IMR-90 (cell line): ENCODE data around the gene CD82. TPM values are rescaled to one million over a fixed set of nuclear protein-coding genes. Genes with fewer than 3 reads are reported as not detected.
A peak's percentile ranks its signal among the peaks of the same experiment; 100 is the strongest.

Experiments used
- ATAC-seq: fragments of 200-7000 bp; cut with Tn5 transposase; 2 replicates; pipeline ENCODE4 v1.9.1; 2020; ENCODE audit warnings: low read depth, mild to moderate bottlenecking, moderate library complexity
- BruUV-seq: library from RNA; stranded (reverse); fragments of 400-500 nt; replicated peaks from 2 replicates; lab custom pipeline; 2021; lab: Mats Ljungman, UMichigan
- CTCF ChIA-PET: fragments of 300-600 bp; formaldehyde crosslinking; extraction: SDS; loops from one replicate; lab custom pipeline; 2021; ENCODE audit warnings: antibody characterized with exemption; lab: Yijun Ruan, JAX
- POLR2A ChIA-PET: fragments of 300-600 bp; sonication (Branson Sonifier 250); formaldehyde crosslinking; loops from one replicate; lab custom pipeline; 2022; ENCODE audit warnings: antibody characterized with exemption; ENCODE audit not compliant: unreplicated experiment; lab: Charles Lee
- DNase-seq: peaks from one replicate; pipeline ENCODE4 v3.0.0; 2013
- H2AFZ ChIP-seq: replicated peaks from 2 replicates; pipeline ENCODE3; 2013; ENCODE audit warnings: low read length, mild to moderate bottlenecking; ENCODE audit not compliant: poor library complexity
- H2AK5ac ChIP-seq: 2 replicates; pipeline ENCODE4 v1.6.1; 2013; ENCODE audit warnings: low read depth, low read length, inconsistent platforms
- H2AK9ac ChIP-seq: replicated peaks from 2 replicates; pipeline ENCODE3; 2013; ENCODE audit warnings: mild to moderate bottlenecking, low read depth, low read length, moderate library complexity; ENCODE audit not compliant: poor library complexity
- H2BK120ac ChIP-seq: 2 replicates; pipeline ENCODE4 v1.6.1; 2013; ENCODE audit warnings: low read depth, low read length, inconsistent platforms
- H2BK15ac ChIP-seq: 3 replicates; pipeline ENCODE4 v1.6.1; 2013; ENCODE audit warnings: low read depth, low read length, inconsistent platforms
- H2BK20ac ChIP-seq: 2 replicates; pipeline ENCODE4 v1.6.1; 2013; ENCODE audit warnings: low read depth, mild to moderate bottlenecking, inconsistent platforms, low read length, moderate library complexity
- H2BK5ac ChIP-seq: 2 replicates; pipeline ENCODE4 v1.6.1; 2013; ENCODE audit warnings: mild to moderate bottlenecking, low read depth, low read length, inconsistent platforms; ENCODE audit not compliant: poor library complexity, severe bottlenecking
- H3K14ac ChIP-seq: replicated peaks from 2 replicates; pipeline ENCODE4 v1.6.1; 2013; ENCODE audit warnings: low read depth, low read length, inconsistent platforms
- H3K18ac ChIP-seq: 2 replicates; pipeline ENCODE4 v1.6.1; 2013; ENCODE audit warnings: low read depth, low read length, control low read depth
- H3K23ac ChIP-seq: 2 replicates; pipeline ENCODE4 v1.6.1; 2013; ENCODE audit warnings: low read depth, low read length, inconsistent platforms
- H3K27ac ChIP-seq: 2 replicates; pipeline ENCODE4 v1.5.1; 2013; ENCODE audit warnings: mild to moderate bottlenecking, control low read depth, low read length; ENCODE audit not compliant: insufficient read depth
- H3K27me3 ChIP-seq: 2 replicates; pipeline ENCODE4 v1.6.1; 2013; ENCODE audit warnings: low read length; ENCODE audit not compliant: control insufficient read depth, insufficient read depth
- H3K36me3 ChIP-seq: 2 replicates; pipeline ENCODE4 v1.6.1; 2013; ENCODE audit warnings: low read length, mixed read lengths; ENCODE audit not compliant: control insufficient read depth, insufficient read depth
- H3K4ac ChIP-seq: 2 replicates; pipeline ENCODE4 v1.6.1; 2013; ENCODE audit warnings: low read depth, low read length, inconsistent platforms
- H3K4me1 ChIP-seq: 2 replicates; pipeline ENCODE4 v1.6.1; 2013; ENCODE audit warnings: low read length, mixed read lengths; ENCODE audit not compliant: control insufficient read depth, insufficient read depth
- H3K4me2 ChIP-seq: 2 replicates; pipeline ENCODE4 v1.6.1; 2013; ENCODE audit warnings: low read depth, mild to moderate bottlenecking, control low read depth, low read length, moderate library complexity
- H3K4me3 ChIP-seq: 2 replicates; pipeline ENCODE4 v1.5.1; 2013; ENCODE audit warnings: low read depth, mild to moderate bottlenecking, control low read depth, low read length, moderate library complexity; ENCODE audit not compliant: insufficient read depth
- H3K56ac ChIP-seq: 2 replicates; pipeline ENCODE4 v1.6.1; 2013; ENCODE audit warnings: low read length, inconsistent platforms; ENCODE audit not compliant: insufficient read depth; ENCODE audit errors: extremely low read depth
- H3K79me1 ChIP-seq, 2 experiments: 2 replicates each; pipeline ENCODE4 v1.6.1; 2013; ENCODE audit warnings: low read length in 2 of 2, inconsistent platforms in 1 of 2, low read depth in 1 of 2
- H3K9ac ChIP-seq: 2 replicates; pipeline ENCODE4 v1.6.1; 2013; ENCODE audit warnings: low read depth, low read length, control low read depth
- H3K9me1 ChIP-seq: 2 replicates; pipeline ENCODE4 v1.6.1; 2013; ENCODE audit warnings: low read length, inconsistent platforms; ENCODE audit not compliant: insufficient read depth
- H3K9me3 ChIP-seq: 2 replicates; pipeline ENCODE4 v1.6.1; 2013; ENCODE audit warnings: low read length; ENCODE audit not compliant: control insufficient read depth, insufficient read depth
- H4K20me1 ChIP-seq: 2 replicates; pipeline ENCODE4 v1.6.1; 2013; ENCODE audit warnings: low read length, inconsistent platforms; ENCODE audit not compliant: insufficient read depth
- H4K5ac ChIP-seq: 2 replicates; pipeline ENCODE4 v1.6.1; 2013; ENCODE audit warnings: mild to moderate bottlenecking, low read depth, low read length, control low read depth
- H4K8ac ChIP-seq, 2 experiments: 2 replicates each; pipeline ENCODE4 v1.6.1; 2013; ENCODE audit warnings: low read depth in 2 of 2, low read length in 2 of 2, control low read depth in 1 of 2, inconsistent platforms in 1 of 2
- H4K91ac ChIP-seq: 2 replicates; pipeline ENCODE4 v1.6.1; 2013; ENCODE audit warnings: low read depth, low read length, inconsistent platforms; ENCODE audit not compliant: insufficient read depth
- CTCF ChIP-seq: conservative IDR thresholded peaks from 2 replicates; pipeline ENCODE4 v1.5.1; 2012; ENCODE audit warnings: mild to moderate bottlenecking, low read depth, low read length, improper control_type of control experiment
- MAZ ChIP-seq: IDR thresholded peaks from 2 replicates; pipeline ENCODE4 v1.6.1; 2012; ENCODE audit warnings: low read depth, mild to moderate bottlenecking, low read length, improper control_type of control experiment, moderate library complexity, borderline replicate concordance
- WGBS, 2 experiments: methylation state at CpG; one replicate each; pipeline versions ENCODE4 v1.1.5 to v1.1.7; 2013; ENCODE audit warnings: missing lambda C conversion rate in 2 of 2; ENCODE audit not compliant: insufficient read length in 1 of 2; ENCODE audit errors: extremely low coverage in 2 of 2; 5-methylcytosine and 5-hydroxymethylcytosine counted together
- dilution Hi-C: fragments of 300-500 bp; cut with HindIII; formaldehyde crosslinking; loops from one replicate; pipeline ENCODE4 v1.14.3; 2018; ENCODE audit warnings: low sequenced_read_pairs; ENCODE audit not compliant: unreplicated experiment
- in situ Hi-C: fragments of 300-500 bp; cut with MboI; formaldehyde crosslinking; loops from 3 replicates; pipeline ENCODE4 v1.14.3; 2019; ENCODE audit warnings: low sequenced_read_pairs, inconsistent platforms, mixed read lengths
- intact Hi-C: fragments of 100-400 bp; cut with micrococcal nuclease; formaldehyde crosslinking; loops from 2 replicates; pipeline ENCODE4 v1.10.0; 2022
- polyA plus RNA-seq, 3 experiments: library from polyadenylated mRNA; depleted of rRNA; stranded (reverse); fragments of >200 nt; gene quantifications; 2 replicates each; pipeline ENCODE4 v1.2.3, GENCODE V29; 2012; ENCODE audit warnings: low replicate concordance in 1 of 3
- total RNA-seq: library from RNA; depleted of rRNA; stranded (reverse); fragments of >200 nt; gene quantifications from 2 replicates; pipeline ENCODE4 v1.2.3, GENCODE V29; 2012

Gene CD82
- total and polyA plus RNA-seq, 2 of the 4 experiments (the other 2 are of a cell fraction) = 32.8 to 49.4 TPM

GRCh38 chr11:44627911-44628729 is 62.7 kb downstream of the CD82 start:
- Histone ChIP-seq H3K9me1 (no peaks in the 10 kb centered on the region), H3K18ac (no peak overlapping the region), H3K4me3 (no peak overlapping the region), H3K4me1 (peaks cover 5% of the 10 kb centered on the region; the same call in 1 of the 2 replicates), H4K20me1 (0 out of 2 replicates have a peak, but pooled peaks cover 2% of the 10 kb centered on the region), H2AK5ac (no peak overlapping the region), H2BK120ac (no peak overlapping the region), H3K36me3 (no peaks in the 10 kb centered on the region), H3K23ac (no peak overlapping the region), H4K91ac (no peak overlapping the region), H2BK20ac (no peak overlapping the region), H3K4ac (no peak overlapping the region), H2AK9ac (peak overlapping the region; percentile 26), H3K27ac (no peak overlapping the region), H3K9ac (no peak overlapping the region), H2BK5ac (no peak overlapping the region), H4K8ac (no peak overlapping the region), H4K5ac (no peak overlapping the region), H2AFZ (no peak overlapping the region), H3K27me3 (peaks cover 10% of the 10 kb centered on the region), H3K79me1 (no peaks in the 10 kb centered on the region), H2BK15ac (no peak overlapping the region), H3K4me2 (no peak overlapping the region; the same call in 1 of the 2 replicates), H3K56ac (no peak overlapping the region), H3K14ac (no peak overlapping the region), H3K9me3 (0 out of 2 replicates have a peak, but pooled peaks cover 2% of the 10 kb centered on the region)
- ATAC-seq (peak; percentile 83), DNase-seq (peak; percentile 49)
- intact Hi-C loops = loop anchor here (2.0 kb wide), 1 partner anchor 267 kb away; no protein-coding TSS in a partner anchor
- peak; percentile 42; the same call in 1 of the 2 replicates for TF ChIP-seq MAZ
- TF ChIP-seq CTCF = no peak
- WGBS, 2 experiments = 20% methylated on average over 1 of the region's 9 CpGs; no CpG with 5 or more reads in 1 of the 2 experiments
- ChIA-PET CTCF (interaction anchor here (0.6 kb wide), 1 partner anchor 310 kb away, joined by 3 read pairs; no protein-coding TSS in a partner anchor), POLR2A (interaction anchor here (0.6 kb wide), 1 partner anchor 177 kb away, joined by 4 read pairs; no protein-coding TSS in a partner anchor)
- no TSS peak for BruUV-seq
- in situ Hi-C loops = loop anchor here (5.0 kb wide), 1 partner anchor 84 kb away; no protein-coding TSS in a partner anchor
- dilution Hi-C loops = no loop called here
